GM19328 (cell line): ENCODE measurements around the gene YWHAG.
"Not testable (repeated sequence)": the region's sequence is repeated elsewhere in the genome, so short reads cannot be mapped to it uniquely, and the experiment has no call there.

ENCODE experiments used
- ATAC-seq: cut with Tn5 transposase; IDR thresholded peaks from one replicate; pipeline ENCODE4 v1.9.1; 2021; ENCODE audit warnings: mild to moderate bottlenecking, moderate library complexity; ENCODE audit not compliant: unreplicated experiment

YWHAG gene

GRCh38 chr7:76381814-76382213, 23.0 kb upstream of the YWHAG start:
- ATAC-seq: no peak

- ATAC-seq: no peak
Measured at GRCh38 chr7:76380623-76380966, 21.8 kb upstream of the YWHAG start.

GRCh38 chr7:76377186-76377918, 18.6 kb upstream of the YWHAG start:
- no peak for ATAC-seq

DNA sequence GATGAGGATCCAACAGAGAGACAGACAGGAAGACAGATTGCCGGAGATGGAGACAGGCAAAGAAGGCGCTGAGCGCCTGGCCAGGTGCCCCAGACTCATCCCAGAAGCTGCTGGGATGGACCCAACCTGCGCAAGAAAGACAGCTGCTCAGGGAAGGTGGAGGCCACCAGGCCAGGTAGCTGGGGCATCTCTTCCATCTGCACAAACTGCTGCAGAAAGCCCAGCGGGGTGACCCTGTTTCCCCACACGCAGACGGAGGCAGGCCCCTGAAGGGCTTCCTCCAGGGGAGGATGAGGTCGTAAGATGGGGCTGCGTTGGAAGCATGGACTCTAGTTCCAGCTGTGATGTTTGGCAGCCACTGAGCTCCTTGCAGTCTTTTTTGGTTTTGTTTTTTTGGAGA, 16.5 kb upstream of the YWHAG start:
- no peak for ATAC-seq

- no peak for ATAC-seq
Measured at GRCh38 chr7:76372984-76373833, 14.4 kb upstream of the YWHAG start.

- ATAC-seq: no peak
Measured at GRCh38 chr7:76371396-76371795, 12.6 kb upstream of the YWHAG start.

DNA sequence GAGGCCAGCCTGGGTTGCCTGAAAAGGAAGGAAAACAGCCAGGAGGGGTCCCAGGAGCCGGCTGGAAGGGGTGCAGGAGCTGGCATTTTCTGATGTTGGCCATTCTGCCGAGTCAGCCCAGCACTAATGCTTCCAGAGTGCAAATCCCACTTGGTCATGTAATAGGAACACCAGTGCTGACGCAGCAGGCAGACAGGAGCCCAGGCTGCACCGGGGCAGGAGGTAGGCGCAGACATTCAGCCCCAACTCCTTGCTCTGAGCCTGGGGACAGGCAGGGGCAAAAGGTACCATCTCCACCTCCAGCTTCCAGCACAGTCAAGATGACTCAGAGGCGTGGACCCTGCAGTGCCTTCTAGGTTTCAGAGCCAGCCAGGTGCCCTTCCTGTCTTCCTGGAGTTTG, 10.2 kb upstream of the YWHAG start:
- ATAC-seq: no peak

- no peak for ATAC-seq
Measured at GRCh38 chr7:76368190-76368589, 9.4 kb upstream of the YWHAG start.

GRCh38 chr7:76364198-76364584, 5.4 kb upstream of the YWHAG start:
- no peak for ATAC-seq

- ATAC-seq: not testable (repeated sequence)
Measured at GRCh38 chr7:76363754-76364153, 5.0 kb upstream of the YWHAG start.

GRCh38 chr7:76359978-76360638, 1.3 kb upstream of the YWHAG start:
- ATAC-seq: no peak

GRCh38 chr7:76359111-76359977, 553 bp upstream of the YWHAG start:
- peak; percentile 87 for ATAC-seq

DNA sequence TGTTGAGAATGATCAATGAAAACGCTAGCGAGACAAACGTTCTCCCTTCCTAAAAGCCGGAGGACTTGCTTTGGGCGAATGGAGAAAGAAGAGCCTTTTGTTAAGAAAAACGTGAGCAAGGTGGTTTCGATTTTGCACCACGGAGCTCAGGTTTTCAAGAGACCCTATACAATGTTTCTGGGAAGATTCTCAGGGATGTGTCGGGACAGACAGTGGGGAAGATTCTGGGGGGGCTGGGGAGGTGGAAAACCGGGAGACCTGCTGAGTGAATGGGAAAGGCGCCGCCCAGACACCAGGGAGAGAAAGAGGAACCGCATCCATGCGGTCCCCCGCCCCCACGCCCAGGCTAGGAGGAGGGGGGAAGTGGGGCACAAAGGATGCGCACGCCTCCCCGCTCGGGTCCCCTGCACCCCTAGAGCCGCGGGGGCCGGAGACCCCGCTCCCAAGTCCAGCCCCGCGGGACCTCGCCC, 745 bp downstream of the YWHAG start:
- peak; percentile 7 for ATAC-seq

- ATAC-seq: no peak
Measured at GRCh38 chr7:76357475-76358010, 1.2 kb downstream of the YWHAG start.

DNA sequence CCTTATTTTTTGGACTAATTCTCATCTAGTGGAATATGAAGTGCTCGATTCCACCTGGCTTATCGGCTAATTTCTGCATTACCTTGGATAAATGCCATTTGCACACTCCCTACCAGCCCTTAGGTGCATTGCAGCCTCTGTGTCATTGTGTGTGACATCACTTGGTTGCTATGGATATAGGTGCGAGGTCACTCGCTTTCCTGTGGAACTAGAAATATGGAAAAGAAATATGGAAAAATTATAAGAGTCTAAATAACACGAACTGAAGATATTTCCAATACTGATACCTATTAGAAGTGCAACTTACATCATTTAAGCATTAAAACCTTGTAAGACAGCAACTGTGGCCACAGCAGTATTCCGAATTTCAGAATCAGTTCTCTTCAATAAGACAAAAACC, 2.0 kb downstream of the YWHAG start:
- ATAC-seq: no peak

- no peak for ATAC-seq
Measured at GRCh38 chr7:76356115-76356514, 2.7 kb downstream of the YWHAG start.

- no peak for ATAC-seq
Measured at GRCh38 chr7:76354981-76355730, 3.6 kb downstream of the YWHAG start.

GRCh38 chr7:76354516-76354915, 4.3 kb downstream of the YWHAG start:
- ATAC-seq: no peak

DNA sequence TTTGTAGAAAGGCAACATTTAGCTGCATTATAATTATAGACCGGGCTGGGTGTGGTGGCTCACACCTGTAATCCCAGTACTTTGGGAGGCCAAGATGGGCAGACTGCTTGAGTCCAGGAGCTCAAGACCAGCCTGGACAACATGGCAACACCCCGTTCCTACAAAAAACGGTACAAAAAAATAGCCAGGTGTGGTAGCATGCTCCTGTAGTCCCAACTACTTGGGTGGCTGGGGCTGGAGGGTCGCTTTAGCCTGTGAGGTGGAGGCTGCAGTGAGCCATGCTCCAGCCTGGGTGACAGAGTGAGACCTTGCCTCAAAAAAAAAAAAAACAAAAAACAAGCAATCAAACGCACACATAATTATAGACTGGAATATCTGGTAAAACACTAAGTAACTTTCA, 5.0 kb downstream of the YWHAG start:
- no peak for ATAC-seq

GRCh38 chr7:76352193-76352592, 6.6 kb downstream of the YWHAG start:
- no peak for ATAC-seq
